Activated naive CD4-positive, alpha-beta T cell treated with anti-CD3 and anti-CD28 coated beads for 36 hours (primary cell): ENCODE results near the gene ANKRD22. TPM values are rescaled to one million over a fixed set of nuclear protein-coding genes. Genes with fewer than 3 reads are reported as not detected.
"Not testable (repeated sequence)": the region's sequence is repeated elsewhere in the genome, so short reads cannot be mapped to it uniquely, and the experiment has no call there.

Experiments
- CTCF ChIA-PET: fragments of 350-600 bp; sonication (Branson Sonifier 250); formaldehyde crosslinking; loops from one replicate; lab custom pipeline; 2021; ENCODE audit warnings: antibody characterized with exemption; lab: Charles Lee
- DNase-seq: peaks from one replicate; pipeline ENCODE4 v3.0.0-alpha.2; 2020
- H3K27ac Mint-ChIP-seq: one replicate; pipeline ENCODE4 v1.8.0; 2021; ENCODE audit warnings: mild to moderate bottlenecking, mixed read lengths
- H3K27me3 Mint-ChIP-seq: one replicate; pipeline ENCODE4 v1.8.0; 2021; ENCODE audit warnings: low read depth, mixed read lengths
- H3K36me3 Mint-ChIP-seq: one replicate; pipeline ENCODE4 v1.8.0; 2021; ENCODE audit warnings: low read depth, mixed read lengths
- H3K4me1 Mint-ChIP-seq: one replicate; pipeline ENCODE4 v1.8.0; 2021; ENCODE audit warnings: low read depth, mixed read lengths
- H3K4me3 Mint-ChIP-seq: one replicate; pipeline ENCODE4 v1.8.0; 2021; ENCODE audit warnings: mild to moderate bottlenecking, moderate library complexity, mixed read lengths
- H3K9me3 Mint-ChIP-seq: one replicate; pipeline ENCODE4 v1.8.0; 2021; ENCODE audit warnings: mixed read lengths
- intact Hi-C: fragments of 100-400 bp; cut with micrococcal nuclease; formaldehyde crosslinking; loops from one replicate; pipeline ENCODE4 v1.15.1; 2023
- total RNA-seq, 2 experiments: library from RNA; stranded (reverse); gene quantifications; one replicate each; pipeline ENCODE4 v1.2.3, GENCODE V29; 2021

Gene ANKRD22
- total RNA-seq, 2 experiments from 2014 or later = 0.12 TPM; not detected in 1

- Mint-ChIP-seq H3K9me3 (no peaks in the 10 kb centered on the region), H3K4me3 (no peak overlapping the region), H3K4me1 (peaks cover 13% of the 10 kb centered on the region), H3K36me3 (no peaks in the 10 kb centered on the region), H3K27me3 (peaks cover 7% of the 10 kb centered on the region), H3K27ac (peak overlapping the region; percentile 62)
- intact Hi-C loops = loop anchor here (5.0 kb wide), 1 partner anchor 313 kb away; no protein-coding TSS in a partner anchor
- CTCF ChIA-PET = interaction anchor here (0.7 to 4.0 kb wide), 4 partner anchors 9 to 85 kb away, joined by 4 to 34 read pairs (median 4); no protein-coding TSS in a partner anchor
- DNase-seq = no peak
Measured at GRCh38 chr10:88849234-88849633, 2.4 kb downstream of the ANKRD22 start.

GRCh38 chr10:88848499-88848898, 3.1 kb downstream of the ANKRD22 start:
- Mint-ChIP-seq H3K4me1 (peaks cover 13% of the 10 kb centered on the region), H3K4me3 (no peak overlapping the region), H3K27ac (peak overlapping the region; percentile 25), H3K9me3 (no peaks in the 10 kb centered on the region), H3K36me3 (no peaks in the 10 kb centered on the region), H3K27me3 (peaks cover 12% of the 10 kb centered on the region)
- no peak for DNase-seq
- CTCF ChIA-PET = interaction anchor here (0.7 to 4.0 kb wide), 6 partner anchors 9 to 142 kb away, joined by 3 to 34 read pairs (median 4); partner anchors contain the start of gene FAS
- intact Hi-C loops = loop anchor here (1.0 to 5.0 kb wide), 10 partner anchors 10 to 314 kb away; partner anchors contain the start of gene STAMBPL1

GRCh38 chr10:88843171-88843570, 8.5 kb downstream of the ANKRD22 start:
- H3K27ac Mint-ChIP-seq = no peak overlapping the region
- CTCF ChIA-PET = interaction anchor here (1.4 to 17.1 kb wide), 2 partner anchors 13 to 89 kb away, joined by 5 to 448 read pairs; no protein-coding TSS in a partner anchor
- peaks cover 12% of the 10 kb centered on the region for H3K27me3 Mint-ChIP-seq
- no peaks in the 10 kb centered on the region for H3K36me3 Mint-ChIP-seq
- intact Hi-C loops = no loop called here
- H3K4me3 Mint-ChIP-seq = no peak overlapping the region
- DNase-seq = no peak
- no peaks in the 10 kb centered on the region for H3K9me3 Mint-ChIP-seq
- H3K4me1 Mint-ChIP-seq = peaks cover under 1% of the 10 kb centered on the region

GRCh38 chr10:88841316-88842111, 10.1 kb downstream of the ANKRD22 start:
- H3K4me3 Mint-ChIP-seq = no peak overlapping the region
- no peaks in the 10 kb centered on the region for H3K9me3 Mint-ChIP-seq
- CTCF ChIA-PET = interaction anchor here (0.8 to 17.1 kb wide), 2 partner anchors 91 to 154 kb away, joined by 3 to 448 read pairs; no protein-coding TSS in a partner anchor
- H3K27ac Mint-ChIP-seq = no peak overlapping the region
- no peak for DNase-seq
- peaks cover 12% of the 10 kb centered on the region for H3K27me3 Mint-ChIP-seq
- no peaks in the 10 kb centered on the region for H3K36me3 Mint-ChIP-seq
- no peaks in the 10 kb centered on the region for H3K4me1 Mint-ChIP-seq
- intact Hi-C loops = no loop called here

GRCh38 chr10:88840881-88841280, 10.8 kb downstream of the ANKRD22 start:
- CTCF ChIA-PET = interaction anchor here (0.8 to 17.1 kb wide), 5 partner anchors 44 to 377 kb away, joined by 3 to 448 read pairs (median 3); no protein-coding TSS in a partner anchor
- Mint-ChIP-seq H3K4me1 (no peaks in the 10 kb centered on the region), H3K4me3 (no peak overlapping the region), H3K9me3 (no peaks in the 10 kb centered on the region), H3K36me3 (no peaks in the 10 kb centered on the region), H3K27ac (no peak overlapping the region), H3K27me3 (peaks cover 12% of the 10 kb centered on the region)
- DNase-seq = no peak
- intact Hi-C loops = no loop called here

- no peak for DNase-seq
- no peaks in the 10 kb centered on the region for H3K36me3 Mint-ChIP-seq
- H3K27me3 Mint-ChIP-seq = peaks cover 8% of the 10 kb centered on the region
- H3K9me3 Mint-ChIP-seq = no peaks in the 10 kb centered on the region
- no peak overlapping the region for H3K27ac Mint-ChIP-seq
- H3K4me3 Mint-ChIP-seq = no peak overlapping the region
- CTCF ChIA-PET = interaction anchor here (1.0 to 17.1 kb wide), 5 partner anchors 8 to 377 kb away, joined by 3 to 448 read pairs (median 3); no protein-coding TSS in a partner anchor
- no peaks in the 10 kb centered on the region for H3K4me1 Mint-ChIP-seq
- intact Hi-C loops = no loop called here
Measured at GRCh38 chr10:88840104-88840503, 11.5 kb downstream of the ANKRD22 start.

- CTCF ChIA-PET = interaction anchor here (1.5 to 17.1 kb wide), 2 partner anchors 10 to 93 kb away, joined by 4 to 448 read pairs; no protein-coding TSS in a partner anchor
- H3K9me3 Mint-ChIP-seq = no peaks in the 10 kb centered on the region
- no peak overlapping the region for H3K27ac Mint-ChIP-seq
- DNase-seq = no peak
- peaks cover under 1% of the 10 kb centered on the region for H3K4me1 Mint-ChIP-seq
- H3K36me3 Mint-ChIP-seq = no peaks in the 10 kb centered on the region
- peaks cover 3% of the 10 kb centered on the region for H3K27me3 Mint-ChIP-seq
- no peak overlapping the region for H3K4me3 Mint-ChIP-seq
- intact Hi-C loops = no loop called here
Measured at GRCh38 chr10:88838766-88839350, 12.8 kb downstream of the ANKRD22 start.

GRCh38 chr10:88837632-88838031, 14.0 kb downstream of the ANKRD22 start:
- CTCF ChIA-PET = interaction anchor here (0.9 to 17.1 kb wide), 14 partner anchors 11 to 271 kb away, joined by 3 to 448 read pairs (median 16); partner anchors contain the start of gene STAMBPL1

GRCh38 chr10:88835910-88836221, 15.8 kb downstream of the ANKRD22 start:
- CTCF ChIA-PET = interaction anchor here (0.6 to 17.1 kb wide), 43 partner anchors 9 to 382 kb away, joined by 3 to 448 read pairs (median 5); partner anchors contain the start of genes ANKRD22 and CH25H
- intact Hi-C loops = loop anchor here (1.0 to 2.0 kb wide), 10 partner anchors 12 to 381 kb away; partner anchors contain the start of genes FAS and STAMBPL1
- Mint-ChIP-seq H3K27me3 (no peaks in the 10 kb centered on the region), H3K4me1 (peaks cover 16% of the 10 kb centered on the region), H3K27ac (no peak overlapping the region), H3K9me3 (no peaks in the 10 kb centered on the region), H3K36me3 (no peaks in the 10 kb centered on the region), H3K4me3 (no peak overlapping the region)
- DNase-seq = no peak

More at GRCh38 chr10:88837632-88838031, 14.0 kb downstream of the ANKRD22 start:
- intact Hi-C loops, DNase-seq, H3K27ac Mint-ChIP-seq, H3K36me3 Mint-ChIP-seq, H3K4me3 Mint-ChIP-seq, H3K9me3 Mint-ChIP-seq, H3K27me3 Mint-ChIP-seq, H3K4me1 Mint-ChIP-seq: not testable (repeated sequence)

GRCh38 chr10:88835096-88835909, 16.3 kb downstream of the ANKRD22 start:
- Mint-ChIP-seq H3K36me3 (no peaks in the 10 kb centered on the region), H3K9me3 (no peaks in the 10 kb centered on the region), H3K4me3 (no peak overlapping the region), H3K27ac (no peak overlapping the region), H3K4me1 (peaks cover 20% of the 10 kb centered on the region), H3K27me3 (no peaks in the 10 kb centered on the region)
- intact Hi-C loops = loop anchor here (1.0 to 2.0 kb wide), 10 partner anchors 13 to 382 kb away; partner anchors contain the start of genes FAS and STAMBPL1
- DNase-seq = peak; percentile 95
- CTCF ChIA-PET = interaction anchor here (0.5 to 17.1 kb wide), 57 partner anchors 9 to 813 kb away, joined by 3 to 448 read pairs (median 4); partner anchors contain the start of genes ANKRD22 and CH25H

- no peaks in the 10 kb centered on the region for H3K36me3 Mint-ChIP-seq
- H3K27ac Mint-ChIP-seq = no peak overlapping the region
- CTCF ChIA-PET = interaction anchor here (0.6 to 17.1 kb wide), 7 partner anchors 10 to 98 kb away, joined by 3 to 448 read pairs (median 4); partner anchors contain the start of gene STAMBPL1
- no peak for DNase-seq
- peaks cover 20% of the 10 kb centered on the region for H3K4me1 Mint-ChIP-seq
- H3K27me3 Mint-ChIP-seq = no peaks in the 10 kb centered on the region
- H3K9me3 Mint-ChIP-seq = no peaks in the 10 kb centered on the region
- intact Hi-C loops = loop anchor here (2.0 kb wide), 3 partner anchors 67 to 195 kb away; partner anchors contain the start of gene FAS
- H3K4me3 Mint-ChIP-seq = no peak overlapping the region
Measured at GRCh38 chr10:88833723-88834122, 17.9 kb downstream of the ANKRD22 start.
